Loucy (cell line): ENCODE data around the gene LIN28B.
"Not testable (repeated sequence)": the region's sequence is repeated elsewhere in the genome, so short reads cannot be mapped to it uniquely, and the experiment has no call there.

Experiments used
- H2AFZ ChIP-seq: fragments of 200-600 bp; sonication (generic); 2 replicates; pipeline ENCODE4 v1.6.0; 2016; ENCODE audit warnings: antibody characterized with exemption, mild to moderate bottlenecking, low read length, moderate library complexity
- H3F3A ChIP-seq: fragments of 200-600 bp; 2 replicates; pipeline ENCODE4 v1.6.0; 2016; ENCODE audit warnings: antibody characterized with exemption, low read depth, mild to moderate bottlenecking
- H3K27me3 ChIP-seq: fragments of 200-600 bp; sonication (generic); 2 replicates; pipeline ENCODE4 v1.6.1; 2014; ENCODE audit warnings: low read length, mild to moderate bottlenecking; ENCODE audit not compliant: insufficient read depth, poor library complexity, severe bottlenecking
- H3K36me3 ChIP-seq: fragments of 200-600 bp; sonication (generic); 2 replicates; pipeline ENCODE4 v1.6.1; 2016; ENCODE audit warnings: low read length; ENCODE audit not compliant: insufficient read depth
- H3K4me1 ChIP-seq: fragments of 200-600 bp; sonication (generic); 2 replicates; pipeline ENCODE4 v1.5.1; 2014; ENCODE audit warnings: low read length, mild to moderate bottlenecking; ENCODE audit not compliant: insufficient read depth, poor library complexity, severe bottlenecking
- H3K4me2 ChIP-seq: fragments of 200-600 bp; sonication (generic); 2 replicates; pipeline ENCODE4 v1.6.0; 2014; ENCODE audit warnings: antibody characterized with exemption, low read length, low read depth, mild to moderate bottlenecking; ENCODE audit not compliant: poor library complexity, severe bottlenecking
- H3K4me3 ChIP-seq: fragments of 200-600 bp; sonication (generic); 2 replicates; pipeline ENCODE4 v1.5.1; 2014; ENCODE audit warnings: low read length, mild to moderate bottlenecking, mixed read lengths; ENCODE audit not compliant: poor library complexity, severe bottlenecking
- H3K79me2 ChIP-seq: fragments of 200-600 bp; sonication (generic); 2 replicates; pipeline ENCODE4 v1.6.1; 2014; ENCODE audit warnings: low read length; ENCODE audit not compliant: insufficient read depth
- H3K9ac ChIP-seq: fragments of 200-600 bp; sonication (generic); 2 replicates; pipeline ENCODE4 v1.6.0; 2014; ENCODE audit warnings: mild to moderate bottlenecking, low read depth, low read length, moderate library complexity; ENCODE audit not compliant: poor library complexity, severe bottlenecking
- H3K9me2 ChIP-seq: fragments of 200-600 bp; sonication (generic); replicated peaks from 2 replicates; pipeline ENCODE4 v1.6.1; 2016; ENCODE audit warnings: low read depth, low read length, mixed read lengths
- H3K9me3 ChIP-seq: fragments of 200-600 bp; sonication (generic); 2 replicates; pipeline ENCODE4 v1.6.1; 2014; ENCODE audit warnings: mild to moderate bottlenecking, antibody characterized with exemption, low read length, low read depth; ENCODE audit not compliant: insufficient read depth
- H4K20me1 ChIP-seq: fragments of 200-600 bp; sonication (generic); 2 replicates; pipeline ENCODE4 v1.6.0; 2014; ENCODE audit warnings: antibody characterized with exemption, low read length, mild to moderate bottlenecking; ENCODE audit not compliant: insufficient read depth, poor library complexity, severe bottlenecking
- EZH2phosphoT487 ChIP-seq: fragments of 200-600 bp; IDR thresholded peaks from 2 replicates; pipeline ENCODE4 v1.6.1; 2018; ENCODE audit warnings: antibody characterized with exemption, mild to moderate bottlenecking, moderate library complexity, borderline replicate concordance
- TF ChIP-seq, protein P1 (sequence below): fragments of 200-600 bp; sonication (generic); conservative IDR thresholded peaks from 2 replicates; pipeline ENCODE4 v1.5.1; 2014; ENCODE audit warnings: mild to moderate bottlenecking, antibody characterized with exemption, low read length

Gene LIN28B

GRCh38 chr6:105078386-105078708, 121.4 kb downstream of the LIN28B start:
- Histone ChIP-seq H3F3A (no peaks in the 10 kb centered on the region), H3K4me3 (no peak overlapping the region), H4K20me1 (no peaks in the 10 kb centered on the region), H3K9me2 (no peaks in the 10 kb centered on the region), H3K9me3 (no peaks in the 10 kb centered on the region), H3K79me2 (no peaks in the 10 kb centered on the region), H3K36me3 (peaks cover 18% of the 10 kb centered on the region; the same call in 1 of the 2 replicates), H2AFZ (no peak overlapping the region), H3K27me3 (no peaks in the 10 kb centered on the region), H3K9ac (no peak overlapping the region), H3K4me2 (no peak overlapping the region), H3K4me1 (no peaks in the 10 kb centered on the region)
- TF ChIP-seq, protein P1, sequence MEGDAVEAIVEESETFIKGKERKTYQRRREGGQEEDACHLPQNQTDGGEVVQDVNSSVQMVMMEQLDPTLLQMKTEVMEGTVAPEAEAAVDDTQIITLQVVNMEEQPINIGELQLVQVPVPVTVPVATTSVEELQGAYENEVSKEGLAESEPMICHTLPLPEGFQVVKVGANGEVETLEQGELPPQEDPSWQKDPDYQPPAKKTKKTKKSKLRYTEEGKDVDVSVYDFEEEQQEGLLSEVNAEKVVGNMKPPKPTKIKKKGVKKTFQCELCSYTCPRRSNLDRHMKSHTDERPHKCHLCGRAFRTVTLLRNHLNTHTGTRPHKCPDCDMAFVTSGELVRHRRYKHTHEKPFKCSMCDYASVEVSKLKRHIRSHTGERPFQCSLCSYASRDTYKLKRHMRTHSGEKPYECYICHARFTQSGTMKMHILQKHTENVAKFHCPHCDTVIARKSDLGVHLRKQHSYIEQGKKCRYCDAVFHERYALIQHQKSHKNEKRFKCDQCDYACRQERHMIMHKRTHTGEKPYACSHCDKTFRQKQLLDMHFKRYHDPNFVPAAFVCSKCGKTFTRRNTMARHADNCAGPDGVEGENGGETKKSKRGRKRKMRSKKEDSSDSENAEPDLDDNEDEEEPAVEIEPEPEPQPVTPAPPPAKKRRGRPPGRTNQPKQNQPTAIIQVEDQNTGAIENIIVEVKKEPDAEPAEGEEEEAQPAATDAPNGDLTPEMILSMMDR: no peak
- no peak for TF ChIP-seq EZH2phosphoT487

DNA sequence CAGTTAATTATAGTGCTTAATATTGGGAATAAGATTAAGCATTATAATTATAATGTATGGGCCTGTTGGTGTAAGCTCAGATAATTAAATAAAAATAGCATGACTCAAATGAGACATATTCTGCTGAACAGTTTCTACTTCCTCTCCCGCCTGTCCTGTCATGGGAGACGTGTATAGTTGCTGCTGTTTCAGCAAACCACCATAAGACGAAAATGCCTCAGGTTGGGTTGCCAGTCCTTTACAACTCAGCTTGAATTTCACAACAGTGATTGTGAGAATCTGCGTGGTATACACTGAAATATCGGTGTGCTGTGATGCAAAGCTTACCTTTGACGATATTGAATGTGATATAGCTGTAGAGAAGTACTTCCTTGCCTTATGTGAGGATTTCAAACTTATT, 123.4 kb downstream of the LIN28B start:
- Histone ChIP-seq H3K9me2 (no peaks in the 10 kb centered on the region), H3F3A (no peaks in the 10 kb centered on the region), H2AFZ (no peak overlapping the region), H3K4me1 (no peaks in the 10 kb centered on the region), H3K9me3 (no peaks in the 10 kb centered on the region), H3K9ac (no peak overlapping the region), H3K36me3 (peaks cover 18% of the 10 kb centered on the region; the same call in 1 of the 2 replicates), H3K4me2 (no peak overlapping the region), H3K79me2 (no peaks in the 10 kb centered on the region), H4K20me1 (no peaks in the 10 kb centered on the region), H3K4me3 (no peak overlapping the region), H3K27me3 (no peaks in the 10 kb centered on the region)
- TF ChIP-seq EZH2phosphoT487: no peak
- TF ChIP-seq, protein P1: no peak

DNA sequence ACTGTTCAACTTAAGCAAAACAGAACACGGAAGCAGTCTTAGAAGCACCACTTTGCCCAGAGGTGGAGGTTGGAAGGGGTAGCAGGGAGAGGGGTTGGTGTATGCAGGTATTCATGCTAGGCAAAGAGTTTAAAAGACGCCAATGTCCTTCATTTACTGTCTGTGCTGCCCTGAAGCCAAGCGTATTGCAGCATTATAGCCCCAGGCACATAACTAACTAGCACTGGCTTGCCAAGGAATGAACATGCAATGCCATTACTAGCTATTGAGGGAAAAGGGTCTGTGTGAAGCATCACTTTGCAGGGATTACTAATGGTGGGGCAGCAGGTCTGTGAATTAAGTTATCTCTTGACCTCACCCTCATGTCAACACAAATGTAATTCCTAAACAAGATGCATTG, 124.8 kb downstream of the LIN28B start:
- H2AFZ ChIP-seq, H3K4me2 ChIP-seq, H4K20me1 ChIP-seq, H3K9ac ChIP-seq, H3K27me3 ChIP-seq, H3K9me2 ChIP-seq, H3K4me1 ChIP-seq, H3K9me3 ChIP-seq, H3K4me3 ChIP-seq, H3K79me2 ChIP-seq, H3F3A ChIP-seq: not testable (repeated sequence)
- peaks cover 18% of the 10 kb centered on the region; the same call in 1 of the 2 replicates for H3K36me3 ChIP-seq

DNA sequence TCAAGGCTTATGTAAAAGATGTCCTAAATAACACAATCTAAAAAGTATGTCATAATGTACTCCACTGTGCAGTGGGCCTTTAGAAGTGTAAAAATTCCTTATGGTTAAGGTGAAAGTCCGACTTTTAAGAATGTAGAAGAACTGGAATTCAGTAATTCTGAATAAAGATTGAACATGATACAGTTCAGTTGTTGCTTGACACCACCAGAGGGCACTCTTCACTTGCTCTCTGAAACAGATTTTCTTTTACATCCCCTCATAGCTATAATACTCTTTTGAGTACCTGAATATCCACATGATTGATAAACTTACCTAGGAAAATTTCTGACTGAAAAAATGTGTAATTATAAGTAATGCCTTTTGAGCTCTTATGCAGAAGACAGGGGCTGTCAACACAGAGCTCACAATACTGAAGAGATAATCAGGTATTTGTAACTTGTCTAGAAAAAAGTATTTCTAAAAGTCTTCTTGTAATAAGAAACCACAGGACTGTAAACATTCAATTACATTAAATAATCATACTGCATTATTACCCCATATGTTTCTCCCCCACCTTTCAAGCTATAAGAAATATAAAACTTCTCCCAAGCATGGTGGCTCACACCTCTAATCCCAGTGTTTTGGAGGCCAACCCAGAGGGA, 130.8 kb downstream of the LIN28B start:
- Histone ChIP-seq H3K9me2 (no peaks in the 10 kb centered on the region), H3K9ac (no peak overlapping the region), H3K36me3 (no peaks in the 10 kb centered on the region), H3F3A (no peaks in the 10 kb centered on the region), H3K27me3 (no peaks in the 10 kb centered on the region), H2AFZ (no peak overlapping the region), H4K20me1 (no peaks in the 10 kb centered on the region), H3K4me1 (no peaks in the 10 kb centered on the region), H3K4me3 (no peak overlapping the region), H3K9me3 (no peaks in the 10 kb centered on the region), H3K79me2 (no peaks in the 10 kb centered on the region), H3K4me2 (no peak overlapping the region)
- TF ChIP-seq, protein P1: peak; percentile 95
- no peak for TF ChIP-seq EZH2phosphoT487
